SJSA1 (cell line): ENCODE measurements around the gene OR13A1. TPM values are rescaled to one million over a fixed set of nuclear protein-coding genes. Genes with fewer than 3 reads are reported as not detected.
"Not testable (repeated sequence)": the region's sequence is repeated elsewhere in the genome, so short reads cannot be mapped to it uniquely, and the experiment has no call there.

Experiments used
- DNase-seq, 2 experiments: peaks; one replicate each; pipeline ENCODE4 v3.0.0-alpha.2; 2015 to 2020; ENCODE audit warnings: low spot score in 2 of 2, low read depth in 1 of 2
- H3K27ac ChIP-seq: fragments of 250-450 bp; sonication (Bioruptor Pico); 2 replicates; pipeline ENCODE4 v1.5.1; 2020; ENCODE audit warnings: mild to moderate bottlenecking, moderate library complexity
- H3K27me3 ChIP-seq: fragments of 250-450 bp; sonication (Bioruptor Pico); replicated peaks from 2 replicates; pipeline ENCODE4 v1.5.1; 2020; ENCODE audit warnings: mild to moderate bottlenecking, moderate library complexity
- H3K36me3 ChIP-seq: fragments of 250-450 bp; sonication (Bioruptor Pico); 2 replicates; pipeline ENCODE4 v1.5.1; 2020; ENCODE audit warnings: mild to moderate bottlenecking
- H3K4me1 ChIP-seq: fragments of 250-450 bp; sonication (Bioruptor Pico); replicated peaks from 2 replicates; pipeline ENCODE4 v1.6.1; 2021; ENCODE audit warnings: mild to moderate bottlenecking
- H3K4me3 ChIP-seq: fragments of 250-450 bp; sonication (Bioruptor Pico); 2 replicates; pipeline ENCODE4 v1.5.1; 2020; ENCODE audit warnings: mild to moderate bottlenecking
- H3K9me3 ChIP-seq: fragments of 250-450 bp; sonication (Bioruptor Pico); replicated peaks from 2 replicates; pipeline ENCODE4 v1.5.1; 2020; ENCODE audit warnings: mild to moderate bottlenecking
- total RNA-seq: library from RNA; depleted of rRNA; stranded (reverse); fragments of >200 nt; shearing (Covaris generic); gene quantifications from 2 replicates; pipeline ENCODE4 v1.2.3, GENCODE V29; 2014; rRNA removed

The OR13A1 gene
- not detected in 2 replicates for total RNA-seq

- Histone ChIP-seq H3K36me3 (no peaks in the 10 kb centered on the region), H3K9me3 (no peaks in the 10 kb centered on the region), H3K4me1 (no peaks in the 10 kb centered on the region), H3K4me3 (no peak within 1 kb of the TSS), H3K27ac (no peak within 1 kb of the TSS), H3K27me3 (no peaks in the 10 kb centered on the region)
- no peak for DNase-seq
Observed at GRCh38 chr10:45315508-45315907, at the start of gene OR13A1. OR13A1 (minus strand) TSS chr10:45315608; CDS start chr10:45304422, 11,186 bp downstream.

GRCh38 chr10:45361983-45362799 lies 46.8 kb upstream of the OR13A1 start:
- not testable (repeated sequence) for H3K27me3 ChIP-seq, H3K36me3 ChIP-seq, H3K27ac ChIP-seq, H3K9me3 ChIP-seq, DNase-seq, H3K4me1 ChIP-seq, H3K4me3 ChIP-seq

GRCh38 chr10:45358961-45359360 lies 43.6 kb upstream of the OR13A1 start:
- not testable (repeated sequence) for DNase-seq, H3K27me3 ChIP-seq, H3K36me3 ChIP-seq, H3K4me3 ChIP-seq, H3K27ac ChIP-seq, H3K4me1 ChIP-seq, H3K9me3 ChIP-seq

- DNase-seq = no peak
- no peak overlapping the region for H3K4me3 ChIP-seq
- no peak overlapping the region for H3K27ac ChIP-seq
- no peaks in the 10 kb centered on the region for H3K27me3 ChIP-seq
- H3K9me3 ChIP-seq = no peaks in the 10 kb centered on the region
- no peaks in the 10 kb centered on the region for H3K4me1 ChIP-seq
- H3K36me3 ChIP-seq = no peaks in the 10 kb centered on the region
Observed at GRCh38 chr10:45355494-45355893, 40.1 kb upstream of the OR13A1 start.

GRCh38 chr10:45354261-45354660 lies 38.9 kb upstream of the OR13A1 start:
- no peaks in the 10 kb centered on the region for H3K9me3 ChIP-seq
- H3K27ac ChIP-seq = no peak overlapping the region
- DNase-seq = no peak
- no peaks in the 10 kb centered on the region for H3K4me1 ChIP-seq
- H3K36me3 ChIP-seq = no peaks in the 10 kb centered on the region
- no peak overlapping the region for H3K4me3 ChIP-seq
- no peaks in the 10 kb centered on the region for H3K27me3 ChIP-seq

- no peak for DNase-seq
- no peak overlapping the region for H3K4me3 ChIP-seq
- no peaks in the 10 kb centered on the region for H3K36me3 ChIP-seq
- H3K27ac ChIP-seq = no peak overlapping the region
- H3K4me1 ChIP-seq = no peaks in the 10 kb centered on the region
- no peaks in the 10 kb centered on the region for H3K9me3 ChIP-seq
- no peaks in the 10 kb centered on the region for H3K27me3 ChIP-seq
Observed at GRCh38 chr10:45353186-45353585, 37.8 kb upstream of the OR13A1 start.

- not testable (repeated sequence) for H3K27me3 ChIP-seq, DNase-seq, H3K4me3 ChIP-seq, H3K27ac ChIP-seq, H3K9me3 ChIP-seq, H3K36me3 ChIP-seq, H3K4me1 ChIP-seq
Observed at GRCh38 chr10:45348196-45348765, 32.9 kb upstream of the OR13A1 start.

- not testable (repeated sequence) for H3K36me3 ChIP-seq, DNase-seq, H3K27me3 ChIP-seq, H3K27ac ChIP-seq, H3K4me1 ChIP-seq, H3K9me3 ChIP-seq, H3K4me3 ChIP-seq
Observed at GRCh38 chr10:45347464-45347863, 32.1 kb upstream of the OR13A1 start.

GRCh38 chr10:45346652-45347335 lies 31.4 kb upstream of the OR13A1 start:
- not testable (repeated sequence) for H3K27ac ChIP-seq, H3K36me3 ChIP-seq, H3K27me3 ChIP-seq, H3K4me3 ChIP-seq, DNase-seq, H3K9me3 ChIP-seq, H3K4me1 ChIP-seq

GRCh38 chr10:45340420-45340819 lies 25.0 kb upstream of the OR13A1 start:
- DNase-seq, H3K9me3 ChIP-seq, H3K27ac ChIP-seq, H3K4me1 ChIP-seq, H3K4me3 ChIP-seq, H3K27me3 ChIP-seq, H3K36me3 ChIP-seq: not testable (repeated sequence)

- Histone ChIP-seq H3K4me3 (no peak overlapping the region), H3K36me3 (no peaks in the 10 kb centered on the region), H3K4me1 (no peaks in the 10 kb centered on the region), H3K27me3 (no peaks in the 10 kb centered on the region), H3K27ac (no peak overlapping the region), H3K9me3 (no peaks in the 10 kb centered on the region; the same call in 1 of the 2 replicates)
- DNase-seq = no peak
Observed at GRCh38 chr10:45339894-45340293, 24.5 kb upstream of the OR13A1 start.

- H3K9me3 ChIP-seq, H3K36me3 ChIP-seq, DNase-seq, H3K27me3 ChIP-seq, H3K4me1 ChIP-seq, H3K4me3 ChIP-seq, H3K27ac ChIP-seq: not testable (repeated sequence)
Observed at GRCh38 chr10:45331824-45332223, 16.4 kb upstream of the OR13A1 start.

GRCh38 chr10:45326864-45327263 lies 11.5 kb upstream of the OR13A1 start:
- DNase-seq, H3K4me3 ChIP-seq, H3K4me1 ChIP-seq, H3K27ac ChIP-seq, H3K36me3 ChIP-seq, H3K9me3 ChIP-seq, H3K27me3 ChIP-seq: not testable (repeated sequence)

- DNase-seq = no peak
- no peaks in the 10 kb centered on the region for H3K36me3 ChIP-seq
- no peak overlapping the region for H3K4me3 ChIP-seq
- H3K27ac ChIP-seq = no peak overlapping the region
- H3K9me3 ChIP-seq = no peaks in the 10 kb centered on the region; the same call in 1 of the 2 replicates
- H3K27me3 ChIP-seq = no peaks in the 10 kb centered on the region
- no peaks in the 10 kb centered on the region for H3K4me1 ChIP-seq
Observed at GRCh38 chr10:45325116-45325515, 9.7 kb upstream of the OR13A1 start.
